ENCODE measurements around the gene CHMP1A.

DNA sequence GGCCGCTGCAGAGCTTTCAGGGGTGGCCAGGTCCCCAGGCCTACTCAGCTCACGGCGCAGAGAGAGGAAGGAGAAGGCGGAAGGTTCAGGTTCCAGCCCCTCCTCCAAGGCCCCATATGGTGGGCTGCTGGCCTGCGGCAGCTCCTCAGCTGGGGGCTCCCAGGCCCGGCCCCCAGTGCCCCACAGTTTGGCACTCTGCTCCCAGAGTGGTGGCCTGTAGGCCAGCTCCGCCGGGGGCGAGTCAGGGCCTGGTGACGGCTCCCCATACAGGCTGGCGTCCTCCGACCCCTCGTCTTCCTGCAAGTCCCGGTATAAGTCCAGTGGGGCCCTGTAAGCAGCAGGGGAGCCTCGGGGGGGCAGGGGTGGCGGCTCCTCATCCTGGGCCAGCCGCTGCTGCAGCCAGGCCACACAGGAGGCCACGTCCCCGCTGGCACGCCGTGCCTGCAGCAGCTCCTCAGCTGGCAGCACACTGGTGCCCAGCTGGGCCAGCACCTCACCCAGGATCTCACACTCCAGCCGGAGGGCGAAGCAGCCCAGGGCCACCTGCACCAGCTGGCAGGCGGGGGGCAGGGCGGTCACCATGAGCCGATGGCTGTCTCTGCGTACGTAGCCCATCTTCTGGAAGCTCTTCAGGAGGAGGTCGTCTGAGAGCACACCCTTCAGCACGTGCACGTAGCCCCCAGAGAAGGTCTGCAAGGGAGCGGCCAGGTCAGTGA lies 40.3 kb upstream of the CHMP1A start:
- TF ChIP-seq TAF1 (IDR thresholded peaks at IDR 0.05; ENCODE audit: borderline replicate concordance, insufficient read depth, low read length) (no peak), FOXP2 (optimal IDR thresholded peaks at IDR 0.05; ENCODE audit: borderline replicate concordance, extremely low read depth, extremely low read length, insufficient read depth) (no peak)
- TF ChIP-seq, protein P1, sequence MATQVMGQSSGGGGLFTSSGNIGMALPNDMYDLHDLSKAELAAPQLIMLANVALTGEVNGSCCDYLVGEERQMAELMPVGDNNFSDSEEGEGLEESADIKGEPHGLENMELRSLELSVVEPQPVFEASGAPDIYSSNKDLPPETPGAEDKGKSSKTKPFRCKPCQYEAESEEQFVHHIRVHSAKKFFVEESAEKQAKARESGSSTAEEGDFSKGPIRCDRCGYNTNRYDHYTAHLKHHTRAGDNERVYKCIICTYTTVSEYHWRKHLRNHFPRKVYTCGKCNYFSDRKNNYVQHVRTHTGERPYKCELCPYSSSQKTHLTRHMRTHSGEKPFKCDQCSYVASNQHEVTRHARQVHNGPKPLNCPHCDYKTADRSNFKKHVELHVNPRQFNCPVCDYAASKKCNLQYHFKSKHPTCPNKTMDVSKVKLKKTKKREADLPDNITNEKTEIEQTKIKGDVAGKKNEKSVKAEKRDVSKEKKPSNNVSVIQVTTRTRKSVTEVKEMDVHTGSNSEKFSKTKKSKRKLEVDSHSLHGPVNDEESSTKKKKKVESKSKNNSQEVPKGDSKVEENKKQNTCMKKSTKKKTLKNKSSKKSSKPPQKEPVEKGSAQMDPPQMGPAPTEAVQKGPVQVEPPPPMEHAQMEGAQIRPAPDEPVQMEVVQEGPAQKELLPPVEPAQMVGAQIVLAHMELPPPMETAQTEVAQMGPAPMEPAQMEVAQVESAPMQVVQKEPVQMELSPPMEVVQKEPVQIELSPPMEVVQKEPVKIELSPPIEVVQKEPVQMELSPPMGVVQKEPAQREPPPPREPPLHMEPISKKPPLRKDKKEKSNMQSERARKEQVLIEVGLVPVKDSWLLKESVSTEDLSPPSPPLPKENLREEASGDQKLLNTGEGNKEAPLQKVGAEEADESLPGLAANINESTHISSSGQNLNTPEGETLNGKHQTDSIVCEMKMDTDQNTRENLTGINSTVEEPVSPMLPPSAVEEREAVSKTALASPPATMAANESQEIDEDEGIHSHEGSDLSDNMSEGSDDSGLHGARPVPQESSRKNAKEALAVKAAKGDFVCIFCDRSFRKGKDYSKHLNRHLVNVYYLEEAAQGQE (IDR thresholded peaks at IDR 0.05; ENCODE audit: insufficient read depth in 1 of 2, low read depth in 2 of 2, low read length in 2 of 2) = no peak

Measured in PFSK-1 (cell line).